NCI-H2227 treated with DMSO at 0.1 percent for 48 hours (cell line): ENCODE results near the gene OR8G1.
"Not testable (repeated sequence)": the region's sequence is repeated elsewhere in the genome, so short reads cannot be mapped to it uniquely, and the experiment has no call there.

ENCODE experiments used
- DNase-seq: peaks from one replicate; lab custom pipeline; 2025; lab: John Stamatoyannopoulos, UW

OR8G1 gene, protein sequence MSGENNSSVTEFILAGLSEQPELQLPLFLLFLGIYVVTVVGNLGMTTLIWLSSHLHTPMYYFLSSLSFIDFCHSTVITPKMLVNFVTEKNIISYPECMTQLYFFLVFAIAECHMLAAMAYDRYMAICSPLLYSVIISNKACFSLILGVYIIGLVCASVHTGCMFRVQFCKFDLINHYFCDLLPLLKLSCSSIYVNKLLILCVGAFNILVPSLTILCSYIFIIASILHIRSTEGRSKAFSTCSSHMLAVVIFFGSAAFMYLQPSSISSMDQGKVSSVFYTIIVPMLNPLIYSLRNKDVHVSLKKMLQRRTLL

DNA sequence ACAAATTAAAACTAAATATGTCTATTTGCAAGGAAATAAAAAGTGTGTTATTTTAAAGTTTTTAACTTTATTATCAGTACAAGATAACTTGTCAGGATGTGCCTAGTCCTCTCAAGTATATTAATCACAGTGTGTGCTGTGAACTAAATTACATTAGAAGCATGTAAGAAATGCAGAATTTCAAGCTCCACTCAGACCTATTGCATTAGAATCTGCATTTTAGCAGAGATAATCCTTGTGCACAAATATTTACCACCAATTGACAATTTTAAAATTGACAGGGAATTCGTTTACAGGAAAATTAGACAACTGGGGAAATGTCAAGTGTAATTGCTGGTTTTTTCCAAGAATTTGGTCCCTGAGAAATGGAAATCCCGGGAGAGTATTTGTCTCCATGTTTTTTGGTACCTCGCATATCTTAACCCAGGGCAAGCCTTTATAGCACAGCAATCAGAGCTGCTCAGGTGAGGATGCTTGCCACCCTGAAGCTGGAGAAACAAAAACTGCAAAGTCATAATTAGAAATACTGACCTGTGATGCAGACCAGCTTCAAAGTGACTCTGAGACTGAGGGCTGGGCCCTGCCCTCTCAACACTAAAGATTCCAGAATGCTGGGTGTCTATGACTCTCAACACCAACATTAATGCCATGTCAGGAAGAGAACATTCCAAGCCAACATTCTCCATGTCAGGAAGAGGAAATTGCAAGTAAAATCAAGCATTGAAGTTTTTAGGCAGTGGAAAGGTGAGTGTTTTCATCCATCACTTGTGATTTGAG, at the start of gene OR8G1:
Gene OR8G1 (plus strand): TSS at position 475 of the 777 bp plus-strand sequence. CDS start 8,581 bp downstream, outside the sequence.
- no peak for DNase-seq

DNA sequence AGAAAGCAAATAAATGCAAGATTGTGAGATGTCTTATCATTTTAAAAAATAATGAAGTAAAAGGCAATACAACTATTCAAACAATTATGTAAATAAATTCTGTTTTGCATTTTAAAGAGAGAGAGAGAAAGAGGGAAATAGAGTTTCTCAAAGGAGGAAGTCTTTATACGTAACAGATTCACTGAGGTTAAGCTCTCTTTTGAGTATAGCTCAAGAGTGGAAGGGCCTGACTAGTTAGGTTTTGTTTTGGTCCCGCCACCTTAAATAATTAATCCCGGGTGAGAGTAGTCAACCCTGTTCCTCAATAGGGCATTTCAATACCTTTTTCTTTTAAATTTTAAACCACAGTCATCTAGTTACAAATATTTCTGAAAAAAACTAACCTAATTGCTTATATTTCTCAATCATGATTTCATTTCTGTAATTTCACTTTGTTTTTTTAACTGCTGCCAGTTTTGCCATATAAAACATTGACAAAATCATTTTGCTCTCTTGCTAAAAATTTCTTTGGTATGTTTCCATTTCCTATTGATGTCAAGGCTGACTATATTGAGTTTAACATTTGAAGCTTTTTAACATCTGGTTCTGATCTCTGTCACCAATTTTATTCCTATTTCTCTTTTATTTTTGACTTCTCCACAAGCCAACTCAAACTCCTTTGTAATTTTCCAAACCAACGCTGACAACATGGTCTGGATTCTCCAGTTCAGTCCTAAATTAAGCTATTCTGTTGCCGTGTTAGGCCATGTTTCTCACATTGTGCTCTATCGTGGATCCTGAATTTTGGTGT, 47.5 kb upstream of the OR8G1 start:
- DNase-seq = no peak

GRCh38 chr11:124194293-124195188, 46.4 kb upstream of the OR8G1 start:
- no peak for DNase-seq

- DNase-seq = no peak
Observed at GRCh38 chr11:124195189-124195734, 45.6 kb upstream of the OR8G1 start.

GRCh38 chr11:124197999-124198398, 42.9 kb upstream of the OR8G1 start:
- DNase-seq = no peak

DNA sequence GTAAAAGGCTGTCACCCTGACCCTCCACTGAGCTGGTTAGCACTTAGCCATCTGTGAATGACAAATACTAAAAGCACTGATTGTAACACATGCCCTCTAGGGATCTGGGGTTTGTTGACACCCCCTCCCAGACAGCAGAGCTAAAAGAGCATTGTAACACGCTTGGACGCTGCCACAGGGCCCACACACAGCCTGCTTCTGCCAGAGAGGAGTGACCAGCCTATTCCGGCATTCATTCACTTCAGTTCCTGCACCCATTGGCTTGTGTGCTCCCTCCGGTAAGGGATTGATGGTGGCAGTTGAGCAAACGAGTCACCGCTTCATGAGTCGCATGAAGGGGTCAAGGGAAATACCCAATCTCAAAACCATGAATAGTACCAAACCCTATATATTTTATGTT, 42.0 kb upstream of the OR8G1 start:
- no peak for DNase-seq

- DNase-seq = no peak
Observed at GRCh38 chr11:124199702-124200101, 41.2 kb upstream of the OR8G1 start.

- no peak for DNase-seq
Observed at GRCh38 chr11:124200671-124201070, 40.2 kb upstream of the OR8G1 start.

DNA sequence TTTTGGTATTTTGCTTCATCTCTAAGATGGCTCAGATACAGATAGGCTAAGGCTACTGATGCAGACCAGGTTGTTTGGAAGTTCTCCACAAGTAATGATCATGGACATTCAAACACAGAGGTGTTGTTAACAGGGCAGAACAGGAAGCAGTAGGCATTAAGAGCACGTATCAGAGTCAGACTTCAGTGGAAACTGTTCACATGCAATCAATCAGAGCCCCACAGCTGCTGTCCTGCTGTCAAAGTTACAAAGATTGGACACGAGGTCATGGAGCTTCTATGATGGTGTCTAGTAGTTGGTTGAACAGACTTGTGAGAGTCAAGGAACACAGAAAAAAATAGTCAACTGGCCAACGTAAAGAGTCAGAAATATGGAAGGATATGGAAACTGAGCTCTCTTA, 37.9 kb upstream of the OR8G1 start:
- DNase-seq = no peak

DNA sequence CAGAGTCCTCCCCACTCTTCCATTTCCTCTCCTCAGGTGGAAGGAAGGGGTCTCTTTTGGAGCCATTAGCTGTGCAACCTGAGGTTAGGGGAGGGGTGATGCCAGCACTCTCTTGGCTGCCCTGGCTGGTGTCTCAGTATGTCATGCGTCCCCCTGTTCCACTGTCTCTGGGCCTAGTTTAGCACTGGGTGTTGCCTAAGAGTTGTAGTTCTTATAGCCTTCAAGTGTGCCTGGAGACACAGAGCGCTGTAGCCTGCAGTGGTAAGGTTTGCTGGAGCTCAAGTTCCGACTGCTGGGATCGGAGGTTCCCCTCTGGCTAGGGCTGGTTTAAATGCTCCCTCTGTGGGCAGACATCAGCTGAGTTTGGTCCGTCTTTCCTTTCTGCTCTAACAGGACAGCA, 36.9 kb upstream of the OR8G1 start:
- no peak for DNase-seq

DNA sequence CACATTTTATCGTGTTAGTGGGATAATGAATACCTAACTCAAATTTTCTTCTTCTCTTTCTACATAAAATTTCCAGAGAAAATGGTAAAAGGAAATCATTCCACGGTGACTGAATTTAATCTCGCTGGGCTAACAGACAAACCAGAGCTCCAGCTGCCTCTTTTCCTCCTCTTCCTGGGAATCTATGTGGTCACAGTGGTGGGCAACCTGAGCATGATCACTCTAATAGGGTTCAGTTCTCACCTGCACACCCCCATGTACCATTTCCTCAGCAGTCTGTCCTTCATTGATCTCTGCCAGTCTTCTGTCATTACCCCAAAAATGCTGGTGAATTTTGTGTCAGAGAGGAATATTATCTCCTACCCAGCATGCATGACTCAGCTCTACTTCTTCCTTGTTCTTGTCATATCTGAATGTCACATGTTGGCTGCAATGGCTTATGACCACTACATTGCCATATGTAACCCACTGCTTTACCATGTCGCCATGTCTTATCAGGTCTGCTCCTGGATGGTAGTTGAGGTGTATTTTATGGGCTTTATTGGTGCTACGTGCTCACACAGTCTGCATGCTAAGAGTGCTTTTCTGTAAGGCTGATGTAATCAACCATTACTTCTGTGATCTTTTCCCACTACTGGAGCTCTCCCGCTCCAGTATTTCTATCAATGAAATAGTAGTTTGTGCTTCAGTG, 33.6 kb upstream of the OR8G1 start:
- DNase-seq = no peak

- DNase-seq = no peak
Observed at GRCh38 chr11:124209824-124210357, 31.0 kb upstream of the OR8G1 start.

- no peak for DNase-seq
Observed at GRCh38 chr11:124210421-124210820, 30.5 kb upstream of the OR8G1 start.

- DNase-seq = no peak
Observed at GRCh38 chr11:124211321-124211720, 29.6 kb upstream of the OR8G1 start.

- no peak for DNase-seq
Observed at GRCh38 chr11:124214027-124214426, 26.9 kb upstream of the OR8G1 start.

DNA sequence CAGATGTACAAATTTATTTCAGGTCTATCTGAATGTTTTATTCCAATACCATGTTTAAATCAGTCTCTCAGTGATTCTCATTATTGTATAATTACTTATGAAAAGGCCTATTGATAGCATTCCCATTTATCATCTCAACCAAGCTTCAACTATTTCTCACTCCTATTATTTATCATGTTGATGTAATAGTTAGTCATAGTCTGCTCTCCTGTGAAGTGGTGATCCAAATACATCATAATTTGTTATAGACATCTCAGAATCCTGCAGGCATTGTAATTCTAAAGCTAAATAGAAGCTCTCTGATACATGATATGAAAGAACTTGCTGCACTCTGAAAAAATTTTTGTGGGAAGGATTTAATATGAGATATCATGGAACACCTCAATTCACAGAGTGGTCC, 21.8 kb upstream of the OR8G1 start:
- no peak for DNase-seq

DNA sequence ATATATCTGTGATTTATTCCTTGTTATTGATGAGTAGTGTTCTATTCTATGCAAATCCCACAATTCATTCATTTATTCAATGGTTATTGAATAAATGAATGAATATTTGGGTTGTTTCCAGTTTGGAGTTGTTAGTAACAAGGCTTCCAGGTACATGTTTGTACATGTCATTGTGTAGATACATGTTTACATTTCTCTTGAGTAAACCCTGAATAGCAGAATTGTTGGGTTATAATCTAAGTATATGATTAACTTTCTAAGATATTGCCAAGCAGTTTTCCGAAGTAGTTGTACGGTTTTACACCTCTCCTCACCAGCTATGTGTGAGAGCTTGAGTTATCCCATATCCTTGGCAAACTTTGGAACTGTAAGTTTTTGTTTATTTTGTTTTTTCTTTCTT, 18.5 kb upstream of the OR8G1 start:
- no peak for DNase-seq

DNA sequence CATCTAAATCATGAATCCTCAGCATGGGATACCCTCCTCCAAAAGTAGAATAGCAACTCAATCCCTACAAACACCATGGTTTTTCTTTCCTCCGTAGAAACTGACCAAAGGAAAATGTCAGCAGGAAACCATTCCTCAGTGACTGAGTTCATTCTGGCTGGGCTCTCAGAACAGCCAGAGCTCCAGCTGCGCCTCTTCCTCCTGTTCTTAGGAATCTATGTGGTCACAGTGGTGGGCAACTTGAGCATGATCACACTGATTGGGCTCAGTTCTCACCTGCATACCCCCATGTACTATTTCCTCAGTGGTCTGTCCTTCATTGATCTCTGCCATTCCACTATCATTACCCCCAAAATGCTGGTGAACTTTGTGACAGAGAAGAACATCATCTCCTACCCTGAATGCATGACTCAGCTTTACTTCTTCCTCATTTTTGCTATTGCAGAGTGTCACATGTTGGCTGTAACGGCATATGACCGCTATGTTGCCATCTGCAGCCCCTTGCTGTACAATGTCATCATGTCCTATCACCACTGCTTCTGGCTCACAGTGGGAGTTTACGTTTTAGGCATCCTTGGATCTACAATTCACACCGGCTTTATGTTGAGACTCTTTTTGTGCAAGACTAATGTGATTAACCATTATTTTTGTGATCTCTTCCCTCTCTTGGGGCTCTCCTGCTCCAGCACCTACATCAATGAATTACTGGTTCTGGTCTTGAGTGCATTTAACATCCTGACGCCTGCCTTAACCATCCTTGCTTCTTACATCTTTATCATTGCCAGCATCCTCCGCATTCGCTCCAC, 16.1 kb upstream of the OR8G1 start:
- DNase-seq = not testable (repeated sequence)

DNA sequence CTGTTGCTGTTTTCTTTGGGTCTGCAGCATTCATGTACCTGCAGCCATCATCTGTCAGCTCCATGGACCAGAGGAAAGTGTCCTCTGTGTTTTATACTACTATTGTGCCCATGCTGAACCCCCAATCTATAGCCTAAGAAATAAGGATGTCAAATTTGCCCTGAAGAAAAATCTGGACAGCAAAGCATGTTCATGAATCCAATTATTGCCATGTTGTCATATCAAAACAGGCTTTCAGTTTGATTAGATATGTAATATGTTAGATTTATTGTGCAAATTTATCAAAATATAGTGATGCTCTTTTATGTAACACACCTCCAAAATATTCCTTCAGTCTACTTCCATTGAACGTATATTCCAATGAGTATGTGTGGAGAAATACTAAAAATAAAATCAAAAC, 15.4 kb upstream of the OR8G1 start:
- DNase-seq = no peak

DNA sequence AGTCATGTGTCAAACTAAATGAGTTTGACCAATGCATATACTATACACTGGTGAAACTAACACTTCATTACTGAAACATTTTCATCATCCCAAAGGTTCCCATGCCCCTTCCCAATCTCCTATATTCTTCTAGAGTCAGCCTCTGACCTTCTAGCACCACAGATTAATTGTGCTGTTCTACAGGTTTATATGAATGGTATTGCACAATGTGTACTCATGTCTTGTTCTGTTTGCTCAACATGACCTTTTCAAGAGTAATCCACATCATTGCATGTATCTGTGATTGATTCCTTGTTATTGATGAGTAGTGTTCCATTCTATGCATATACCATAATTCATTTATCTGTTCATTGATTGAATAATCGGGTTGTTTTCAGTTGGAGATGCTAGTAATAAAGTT, 7.5 kb upstream of the OR8G1 start:
- DNase-seq = no peak
